SK-N-SH treated with all-trans-retinoic acid at 6 μM for 48 hours (cell line): ENCODE measurements around the gene SIRPG.

Experiments used
- ARNTL ChIP-seq: fragments of 450-650 bp; formaldehyde crosslinking; IDR thresholded peaks from 2 replicates; pipeline ENCODE4 v1.5.0; 2020; ENCODE audit warnings: low read depth, mild to moderate bottlenecking, moderate library complexity, borderline replicate concordance
- BACH2 ChIP-seq: fragments of 250-450 bp; sonication (Bioruptor Pico); IDR thresholded peaks from 2 replicates; pipeline ENCODE4 v1.9.0; 2021; ENCODE audit warnings: mild to moderate bottlenecking, borderline replicate concordance
- CREB5 ChIP-seq: fragments of 250-450 bp; sonication (Bioruptor Pico); IDR thresholded peaks from 2 replicates; pipeline ENCODE4 v1.5.1; 2020; ENCODE audit warnings: low read depth, mild to moderate bottlenecking, moderate library complexity
- OSR1 ChIP-seq: fragments of 250-450 bp; sonication (Bioruptor Pico); IDR thresholded peaks from 2 replicates; pipeline ENCODE4 v1.8.0; 2022; ENCODE audit warnings: moderate library complexity, mild to moderate bottlenecking, inconsistent platforms
- PATZ1 ChIP-seq: fragments of 250-450 bp; sonication (Bioruptor Pico); IDR thresholded peaks from 2 replicates; pipeline ENCODE4 v1.8.0; 2020; ENCODE audit warnings: mild to moderate bottlenecking, moderate library complexity, borderline replicate concordance
- POU6F1 ChIP-seq: fragments of 250-450 bp; sonication (Bioruptor Pico); IDR thresholded peaks from 2 replicates; pipeline ENCODE4 v1.8.0; 2021; ENCODE audit warnings: low read depth, mild to moderate bottlenecking, moderate library complexity, borderline replicate concordance
- TCF4 ChIP-seq: fragments of 250-450 bp; sonication (Bioruptor Pico); IDR thresholded peaks from 2 replicates; pipeline ENCODE4 v1.8.0; 2021; ENCODE audit warnings: mild to moderate bottlenecking, moderate library complexity, borderline replicate concordance
- TSHZ2 ChIP-seq: fragments of 250-450 bp; sonication (Bioruptor Pico); IDR thresholded peaks from 2 replicates; pipeline ENCODE4 v1.5.0; 2020; ENCODE audit warnings: mild to moderate bottlenecking, moderate library complexity

- TF ChIP-seq PATZ1, result no peak
- TF ChIP-seq POU6F1, result no peak
- no peak for TF ChIP-seq ARNTL
- no peak for TF ChIP-seq TSHZ2
- TF ChIP-seq TCF4, result no peak
- TF ChIP-seq BACH2 (CRISPR knock-in tag), result no peak
- no peak for TF ChIP-seq OSR1 (CRISPR knock-in tag)
- no peak for TF ChIP-seq CREB5 (CRISPR knock-in tag)
Observed at GRCh38 chr20:1621316-1621715, 36.3 kb downstream of the SIRPG start.
